A172 (cell line): ENCODE measurements around the gene KLHDC8B. TPM values are rescaled to one million over a fixed set of nuclear protein-coding genes. Genes with fewer than 3 reads are reported as not detected.

Source experiments
- DNase-seq: peaks from one replicate; pipeline ENCODE4 v3.0.0-alpha.2; 2015; ENCODE audit warnings: low spot score
- total RNA-seq: library from RNA; depleted of rRNA; stranded (reverse); fragments of >200 nt; shearing (Covaris generic); gene quantifications from 2 replicates; pipeline ENCODE4 v1.2.3, GENCODE V29; 2014; rRNA removed

Gene KLHDC8B
- 9.0 and 16.0 TPM in 2 replicates for total RNA-seq

GRCh38 chr3:49171119-49171774, at the start of gene KLHDC8B:
KLHDC8B (plus strand) TSS chr3:49171598; CDS start chr3:49172770, 1,172 bp downstream.
- peak; percentile 52 for DNase-seq

GRCh38 chr3:49122022-49122421, 49.4 kb upstream of the KLHDC8B start:
- DNase-seq = no peak

GRCh38 chr3:49122451-49122850, 48.9 kb upstream of the KLHDC8B start:
- DNase-seq = no peak

- DNase-seq = no peak
Measured at GRCh38 chr3:49122886-49123545, 48.4 kb upstream of the KLHDC8B start.

- DNase-seq = no peak
Measured at GRCh38 chr3:49123687-49124086, 47.7 kb upstream of the KLHDC8B start.

GRCh38 chr3:49124203-49124602, 47.2 kb upstream of the KLHDC8B start:
- DNase-seq = no peak

GRCh38 chr3:49124991-49125670, 46.3 kb upstream of the KLHDC8B start:
- no peak for DNase-seq

GRCh38 chr3:49131040-49131439, 40.4 kb upstream of the KLHDC8B start:
- no peak for DNase-seq

GRCh38 chr3:49131576-49131975, 39.8 kb upstream of the KLHDC8B start:
- DNase-seq = no peak

DNA sequence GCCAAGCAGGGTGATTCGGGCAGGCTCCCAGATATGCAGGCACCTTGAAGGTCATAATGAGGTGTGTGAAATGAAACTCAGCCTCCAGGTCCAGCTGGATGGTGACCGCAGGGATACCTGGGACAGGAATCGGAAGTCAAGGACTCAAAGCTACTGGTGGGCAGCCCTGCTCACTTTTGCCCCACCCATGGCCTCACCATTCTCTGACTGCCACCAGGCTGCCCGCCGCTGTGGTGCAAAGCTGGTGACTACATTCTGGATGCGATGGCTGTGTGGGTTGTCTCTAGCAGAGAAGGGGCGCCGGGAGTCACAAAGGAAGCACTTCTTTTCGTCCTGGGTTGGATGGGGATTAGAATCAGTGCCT, 39.3 kb upstream of the KLHDC8B start:
- no peak for DNase-seq

GRCh38 chr3:49132437-49133225, 38.8 kb upstream of the KLHDC8B start, which contains the start of gene LAMB2:
LAMB2 (minus strand) TSS chr3:49133050; CDS start chr3:49132867, 183 bp downstream.
- peak; percentile 65 for DNase-seq

DNA sequence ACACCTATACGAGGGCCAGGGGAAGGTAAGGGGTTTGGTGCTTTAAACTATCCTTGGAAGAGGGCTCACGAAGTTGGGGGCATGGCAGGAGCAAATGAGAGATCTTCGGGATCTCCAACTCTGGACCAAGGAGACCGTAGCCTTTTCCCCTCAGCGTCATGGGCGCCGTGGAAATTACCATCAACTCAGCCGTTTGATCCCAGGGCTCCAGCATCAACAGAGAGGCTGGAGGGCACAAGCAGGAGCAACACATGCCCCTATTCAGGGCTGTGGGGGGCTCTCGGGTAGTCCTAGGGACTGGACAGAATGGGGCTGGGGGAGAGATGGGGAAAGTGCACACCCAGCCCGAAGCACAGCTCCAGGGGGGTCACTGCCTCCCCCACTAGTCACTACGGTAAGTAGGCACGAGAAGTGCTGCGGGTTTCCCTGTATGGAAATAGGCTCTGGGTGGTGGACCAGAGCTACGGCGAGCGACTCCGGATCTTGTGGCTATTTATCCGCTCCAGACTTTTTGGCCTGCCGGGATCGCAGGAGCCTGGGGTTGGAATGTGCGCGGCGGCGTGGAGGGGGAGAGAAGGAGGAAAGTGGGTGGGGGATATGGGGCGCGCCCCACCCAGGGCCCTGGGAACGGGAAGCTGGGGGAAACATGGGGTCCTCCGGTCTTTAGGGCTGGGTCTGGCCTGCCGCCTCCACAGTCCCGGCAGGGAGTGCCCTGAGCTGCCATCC, 38.0 kb upstream of the KLHDC8B start:
- peak; percentile 78 for DNase-seq

GRCh38 chr3:49134471-49135265, 36.7 kb upstream of the KLHDC8B start:
- DNase-seq = peak; percentile 26

- no peak for DNase-seq
Measured at GRCh38 chr3:49135499-49135898, 35.9 kb upstream of the KLHDC8B start.

DNA sequence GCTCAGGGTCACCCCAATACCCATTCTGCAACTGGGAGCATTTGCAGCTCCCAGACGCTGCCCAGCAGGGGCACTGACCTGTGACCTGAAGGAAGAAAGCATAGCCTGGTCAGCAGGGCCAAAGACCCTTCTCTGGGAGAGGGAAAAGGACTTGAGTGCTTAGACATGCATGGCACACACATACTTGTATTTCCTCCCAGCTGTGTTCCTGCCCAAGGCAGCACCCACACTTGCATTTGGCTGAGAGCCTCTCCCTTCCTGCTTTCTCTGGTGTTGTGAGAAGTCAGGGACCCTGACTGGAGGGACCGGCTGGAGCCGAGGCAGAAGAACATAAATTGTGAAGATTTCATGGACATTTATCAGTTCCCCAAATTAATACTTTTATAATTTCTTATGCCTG, 31.3 kb upstream of the KLHDC8B start:
- no peak for DNase-seq

DNA sequence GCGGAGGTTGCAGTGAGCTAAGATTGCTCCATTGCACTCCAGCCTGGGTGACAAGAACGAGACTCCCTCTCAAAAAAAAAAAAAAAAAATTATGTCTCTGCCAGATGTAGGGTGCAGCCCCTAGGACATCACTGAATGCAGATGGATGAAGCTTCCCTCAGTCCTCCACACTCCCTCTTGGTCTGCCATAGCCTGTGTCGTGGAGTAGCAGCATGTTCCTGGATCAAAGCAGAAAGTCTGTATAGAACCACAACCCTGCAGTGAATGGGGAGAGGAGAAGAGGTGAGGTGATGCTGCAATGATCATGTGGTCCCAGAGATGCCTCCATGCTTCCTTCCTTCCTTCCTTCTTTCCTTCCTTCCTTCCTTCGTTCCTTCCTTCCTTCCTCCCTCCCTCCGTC, 23.2 kb upstream of the KLHDC8B start:
- DNase-seq = no peak

DNA sequence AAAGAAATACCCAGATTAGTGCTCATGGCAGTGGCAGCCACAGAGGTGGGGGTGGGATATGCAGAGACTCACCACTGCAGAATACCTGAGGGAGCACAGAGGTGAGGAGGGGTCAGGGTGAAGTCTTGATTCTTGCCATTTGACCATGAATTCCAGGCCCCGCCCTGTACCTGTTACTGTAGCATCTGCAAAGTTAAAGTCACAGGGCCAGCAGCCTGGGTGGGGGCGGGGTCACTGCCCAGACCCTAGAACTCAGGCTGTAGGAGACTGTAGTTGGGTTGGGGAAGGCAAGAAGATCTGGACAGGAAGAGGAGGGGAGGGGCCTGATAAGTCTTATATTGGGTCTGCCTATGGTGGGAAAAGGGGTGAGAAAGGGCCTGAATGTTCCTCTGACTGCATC, 19.8 kb upstream of the KLHDC8B start:
- no peak for DNase-seq

- DNase-seq = no peak
Measured at GRCh38 chr3:49153349-49153912, 18.0 kb upstream of the KLHDC8B start.

- DNase-seq = no peak
Measured at GRCh38 chr3:49157289-49157688, 14.1 kb upstream of the KLHDC8B start.

DNA sequence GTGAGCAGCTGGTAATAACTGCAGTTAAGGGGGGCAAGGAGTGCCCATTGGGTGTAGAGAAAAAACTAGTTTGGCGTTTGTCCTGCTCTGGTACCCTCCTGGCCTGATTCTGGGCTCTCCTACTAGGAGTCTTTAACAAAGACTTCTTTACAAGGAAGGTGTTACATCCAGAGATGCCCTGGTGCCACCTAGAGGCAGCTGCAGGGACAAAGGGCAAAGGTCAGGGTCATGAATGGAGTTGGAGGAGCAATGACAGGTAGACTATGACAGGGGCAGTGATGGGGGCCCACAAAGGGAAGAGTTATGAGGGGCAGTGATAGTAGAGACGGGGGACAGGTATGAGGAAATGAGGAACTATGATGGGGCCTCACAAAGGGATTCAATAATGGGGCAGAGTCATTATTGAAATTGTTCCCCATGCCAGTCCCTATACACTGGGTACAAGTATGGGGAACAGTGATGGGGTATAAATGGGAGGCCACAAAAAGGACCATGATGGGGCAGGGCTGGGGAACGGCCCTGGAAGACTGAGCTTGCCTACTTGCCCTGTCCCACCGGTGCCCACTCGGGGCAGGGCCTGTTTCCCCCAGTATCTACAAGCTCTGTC, 13.2 kb upstream of the KLHDC8B start:
- DNase-seq = peak; percentile 26
